Progenitor cell of endocrine pancreas (in vitro differentiated cells): Measurements from ENCODE around the gene LRCH1. TPM values are rescaled to one million over a fixed set of nuclear protein-coding genes. Genes with fewer than 3 reads are reported as not detected.

Experiments
- DNase-seq: peaks from one replicate; pipeline ENCODE4 v3.0.0; 2021; ENCODE audit warnings: low spot score; ENCODE audit not compliant: unreplicated experiment
- H3K27ac Mint-ChIP-seq: 2 replicates; pipeline ENCODE4 v1.8.0; 2021; ENCODE audit warnings: mild to moderate bottlenecking, moderate library complexity, mixed read lengths
- H3K27me3 Mint-ChIP-seq: 2 replicates; pipeline ENCODE4 v1.8.0; 2021; ENCODE audit warnings: mixed read lengths
- H3K36me3 Mint-ChIP-seq: 2 replicates; pipeline ENCODE4 v1.8.0; 2022; ENCODE audit warnings: mixed read lengths; ENCODE audit not compliant: insufficient read depth
- H3K4me1 Mint-ChIP-seq: 2 replicates; pipeline ENCODE4 v1.8.0; 2021; ENCODE audit warnings: low read depth, mixed read lengths
- H3K4me3 Mint-ChIP-seq: 2 replicates; pipeline ENCODE4 v1.8.0; 2021; ENCODE audit warnings: low read depth, mild to moderate bottlenecking, moderate library complexity, mixed read lengths
- H3K9me3 Mint-ChIP-seq: 2 replicates; pipeline ENCODE4 v1.8.0; 2021; ENCODE audit warnings: low read depth, mixed read lengths
- CTCF ChIP-seq: fragments of 200-600 bp; sonication (generic); IDR thresholded peaks from one replicate; pipeline ENCODE4 v1.5.0; 2021; ENCODE audit warnings: antibody characterized with exemption, mild to moderate bottlenecking; ENCODE audit not compliant: unreplicated experiment
- long read RNA-seq: library from polyadenylated mRNA; unstranded; transcript quantifications from one replicate; pipeline ENCODE4 v2.0.0, GENCODE V29; 2020
- total RNA-seq: library from RNA; stranded (reverse); gene quantifications from 2 replicates; pipeline ENCODE4 v1.2.1, GENCODE V29; 2021

LRCH1 gene
- total RNA-seq, result 17.9 and 18.3 TPM in 2 replicates
- long read RNA-seq, partial matches to known transcripts, result 6 of 9 reads
- long read RNA-seq, other reads (novel, unspliced or antisense), result 3 of 9 reads

- Mint-ChIP-seq H3K9me3 (no peaks in the 10 kb centered on the region), H3K4me3 (peak within 1 kb of the TSS; percentile 94), H3K4me1 (peaks cover 15% of the 10 kb centered on the region), H3K27ac (peak within 1 kb of the TSS; percentile 97), H3K27me3 (peaks cover 7% of the 10 kb centered on the region), H3K36me3 (no peaks in the 10 kb centered on the region)
- DNase-seq, result peak; percentile 66
- no peak for TF ChIP-seq CTCF
These were observed at the start of gene LRCH1 for GRCh38 chr13:46552889-46553520. TSS of gene LRCH1 (plus strand) at chr13:46553170. CDS start at chr13:46553397, 227 bp downstream.

- Mint-ChIP-seq H3K4me1 (peaks cover 2% of the 10 kb centered on the region), H3K9me3 (no peaks in the 10 kb centered on the region), H3K27me3 (no peaks in the 10 kb centered on the region), H3K27ac (no peak overlapping the region), H3K4me3 (no peak overlapping the region), H3K36me3 (no peaks in the 10 kb centered on the region)
- no peak for TF ChIP-seq CTCF
- DNase-seq, result no peak
These were observed 48.9 kb upstream of the LRCH1 start for GRCh38 chr13:46504036-46504435.

GRCh38 chr13:46507981-46508380 lies 45.0 kb upstream of the LRCH1 start:
- no peak for DNase-seq
- H3K36me3 Mint-ChIP-seq, result no peaks in the 10 kb centered on the region
- peaks cover 2% of the 10 kb centered on the region for H3K4me1 Mint-ChIP-seq
- no peak overlapping the region for H3K4me3 Mint-ChIP-seq
- H3K27ac Mint-ChIP-seq, result no peak overlapping the region
- TF ChIP-seq CTCF, result no peak
- no peaks in the 10 kb centered on the region for H3K9me3 Mint-ChIP-seq
- no peaks in the 10 kb centered on the region for H3K27me3 Mint-ChIP-seq

- no peaks in the 10 kb centered on the region for H3K27me3 Mint-ChIP-seq
- H3K4me1 Mint-ChIP-seq, result peaks cover 2% of the 10 kb centered on the region
- H3K9me3 Mint-ChIP-seq, result no peaks in the 10 kb centered on the region
- no peak overlapping the region for H3K4me3 Mint-ChIP-seq
- no peaks in the 10 kb centered on the region for H3K36me3 Mint-ChIP-seq
- H3K27ac Mint-ChIP-seq, result no peak overlapping the region
- TF ChIP-seq CTCF, result no peak
- DNase-seq, result no peak
These were observed 43.0 kb upstream of the LRCH1 start for GRCh38 chr13:46509981-46510380.

GRCh38 chr13:46515803-46516202 lies 37.2 kb upstream of the LRCH1 start:
- no peak overlapping the region for H3K27ac Mint-ChIP-seq
- H3K4me3 Mint-ChIP-seq, result no peak overlapping the region
- no peaks in the 10 kb centered on the region for H3K27me3 Mint-ChIP-seq
- peaks cover 2% of the 10 kb centered on the region for H3K4me1 Mint-ChIP-seq
- TF ChIP-seq CTCF, result no peak
- no peak for DNase-seq
- peaks cover 4% of the 10 kb centered on the region for H3K36me3 Mint-ChIP-seq
- H3K9me3 Mint-ChIP-seq, result peaks cover 4% of the 10 kb centered on the region
